GM20431 (cell line): Measurements from ENCODE around the gene HIVEP2.

Source experiments
- in situ Hi-C: fragments of 300-500 bp; cut with MseI, MboI; formaldehyde crosslinking; loops from one replicate; pipeline ENCODE4 v1.15.0; 2020; ENCODE audit warnings: low sequenced_read_pairs; ENCODE audit not compliant: unreplicated experiment

The HIVEP2 gene

DNA sequence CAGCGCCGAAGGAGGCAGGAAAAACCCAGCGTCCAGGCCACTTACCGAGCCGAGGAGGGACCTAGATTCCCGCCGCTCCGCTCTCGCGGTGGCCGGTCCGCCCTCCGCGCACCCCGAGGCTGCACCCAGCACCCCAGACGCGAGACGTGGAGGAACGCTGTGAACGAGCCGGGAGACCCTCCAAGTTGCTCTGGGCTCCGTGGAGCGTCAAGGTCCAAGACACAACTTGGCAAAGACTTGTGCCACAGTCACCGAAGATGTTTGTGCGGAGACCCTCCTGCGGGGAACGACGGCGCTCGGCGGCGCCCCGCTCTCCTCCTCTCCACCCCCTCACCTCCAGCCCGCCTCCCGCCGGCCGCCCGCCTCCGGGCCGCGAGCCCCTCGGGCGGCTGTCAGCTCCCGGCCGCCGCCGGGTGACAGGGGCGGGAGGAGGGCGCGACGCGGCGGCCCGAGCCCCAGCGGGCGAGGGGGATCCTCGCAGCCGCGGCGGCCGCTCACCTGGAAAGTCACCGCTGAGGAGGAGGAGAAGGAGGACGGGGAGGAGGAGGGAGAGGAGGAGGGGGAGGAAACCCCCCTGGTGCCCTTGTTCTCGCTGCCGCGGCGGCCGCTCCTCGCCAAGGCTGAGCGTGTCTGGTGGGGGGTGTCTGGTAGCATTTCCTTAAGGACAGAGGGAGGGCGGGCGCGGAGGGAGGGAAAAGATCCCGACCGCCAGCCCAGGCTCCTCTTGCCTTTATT, 637 bp upstream of the HIVEP2 start:
- in situ Hi-C loops = no loop called here

DNA sequence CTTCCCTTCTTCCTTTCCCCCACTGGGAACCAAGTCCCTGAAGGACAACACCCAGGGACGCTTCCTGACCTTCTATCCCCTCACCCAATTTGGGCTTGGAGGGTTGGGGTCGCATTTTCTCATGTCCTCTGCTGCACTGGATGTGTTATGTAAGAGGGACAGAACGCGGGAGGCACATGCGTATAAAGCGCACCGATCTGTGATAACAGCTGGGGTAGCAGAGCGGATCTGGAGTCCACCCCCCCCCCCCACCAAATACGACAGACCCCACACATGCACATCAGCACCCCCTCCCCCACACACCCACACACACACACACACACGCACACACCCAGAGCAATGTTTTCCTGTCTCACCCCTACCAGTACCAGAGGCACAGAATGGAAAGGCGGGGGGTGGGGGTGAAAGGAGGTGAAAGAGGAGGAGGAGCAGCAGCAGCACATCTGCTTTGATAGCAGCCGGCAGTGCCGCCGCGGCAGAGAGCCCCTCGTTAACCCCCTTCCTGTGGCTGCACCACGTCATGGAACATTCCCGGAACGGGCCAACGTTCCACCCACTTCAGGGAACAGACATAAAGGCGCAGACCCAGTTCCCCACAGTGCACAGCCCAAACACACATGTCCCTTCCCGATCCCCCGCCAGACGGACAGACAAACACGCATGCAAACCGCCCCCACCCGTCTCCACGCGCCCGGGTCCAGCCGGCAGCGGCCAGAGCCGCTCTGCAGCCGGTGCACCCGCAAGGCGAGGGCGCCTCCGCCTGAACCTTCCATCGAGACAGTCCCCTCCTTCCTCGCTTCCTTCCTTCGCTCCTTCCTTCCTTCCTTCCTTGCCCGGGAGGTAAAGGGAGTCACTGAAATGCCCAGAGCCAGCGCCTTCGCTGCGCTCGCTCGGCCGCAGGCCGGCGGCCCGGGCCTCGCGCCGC, 590 bp downstream of the HIVEP2 start:
- in situ Hi-C loops = no loop called here

DNA sequence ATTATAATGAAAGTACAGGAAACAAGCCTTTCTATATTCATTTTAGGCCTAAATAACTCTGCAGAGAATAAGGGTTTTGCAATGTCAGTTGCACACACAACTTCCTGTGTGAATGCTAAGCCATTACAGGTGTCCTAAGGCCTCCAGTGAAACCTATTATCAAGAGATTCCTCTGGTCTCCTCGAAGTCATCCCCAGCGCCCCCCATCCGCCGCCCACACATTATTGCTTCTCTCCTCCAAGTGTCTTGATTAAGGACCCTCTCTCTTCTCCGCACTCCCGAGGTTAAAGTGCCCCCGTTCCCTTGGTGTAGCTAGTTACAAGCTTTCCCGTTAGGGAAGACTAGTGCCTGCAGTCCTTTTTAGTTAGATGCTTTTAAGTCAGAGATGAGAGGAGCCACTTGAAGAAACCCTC, 1.3 kb downstream of the HIVEP2 start:
- in situ Hi-C loops = no loop called here

DNA sequence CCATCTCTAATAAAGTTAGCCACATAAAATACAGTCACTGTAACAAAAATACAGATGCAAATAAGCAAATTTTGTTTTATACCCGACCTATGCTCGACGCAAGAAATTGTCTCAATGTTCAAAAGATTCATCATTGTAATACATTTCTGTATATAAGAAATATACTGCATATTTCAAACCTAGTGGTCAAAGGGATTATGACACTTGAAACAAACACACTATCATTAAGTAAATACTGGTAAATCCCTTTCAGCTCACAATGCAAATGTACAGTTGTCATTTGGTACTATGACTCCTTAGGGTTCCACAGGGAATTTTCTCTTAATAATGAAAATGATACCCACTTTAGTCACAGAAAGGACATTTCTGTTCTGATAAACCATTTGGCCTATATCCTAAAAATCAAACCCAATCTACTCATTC, 2.2 kb downstream of the HIVEP2 start:
- in situ Hi-C loops = no loop called here

DNA sequence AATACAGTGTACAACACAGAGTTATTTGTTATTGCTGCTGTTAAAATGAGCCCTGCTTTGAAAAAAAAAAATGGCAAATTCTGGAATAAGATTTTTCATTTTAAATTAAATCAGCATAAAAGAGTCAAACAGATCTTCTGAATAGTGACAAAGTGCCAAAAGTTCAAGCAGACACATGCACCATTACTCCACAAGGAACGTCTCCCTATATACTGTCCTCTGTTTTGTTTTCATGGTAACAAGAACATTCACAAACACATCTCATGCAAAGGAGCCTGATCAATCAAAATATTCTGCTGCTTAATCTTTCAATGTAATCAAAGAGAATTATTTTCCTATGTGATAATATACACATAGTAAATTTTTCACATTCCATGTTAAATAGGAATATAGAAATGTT, 2.7 kb downstream of the HIVEP2 start:
- in situ Hi-C loops = no loop called here

DNA sequence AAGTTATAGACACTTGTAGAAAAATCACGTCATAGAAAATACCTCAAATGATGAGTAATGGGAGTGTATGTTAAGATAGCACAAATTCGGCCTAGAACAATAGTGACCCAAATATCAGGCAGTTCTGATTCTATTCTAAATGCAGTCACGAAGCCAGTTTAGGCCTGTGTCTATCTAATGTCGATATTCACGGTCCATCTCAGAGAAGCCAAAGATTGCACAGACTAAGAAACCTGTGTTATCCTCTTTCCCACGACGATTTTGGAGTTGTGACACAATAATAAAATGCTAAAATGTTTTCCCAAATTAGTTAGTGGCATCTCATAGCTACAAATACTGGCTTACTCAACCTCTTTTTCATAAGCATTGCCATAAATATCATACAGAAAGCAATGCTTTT, 4.0 kb downstream of the HIVEP2 start:
- in situ Hi-C loops = no loop called here

DNA sequence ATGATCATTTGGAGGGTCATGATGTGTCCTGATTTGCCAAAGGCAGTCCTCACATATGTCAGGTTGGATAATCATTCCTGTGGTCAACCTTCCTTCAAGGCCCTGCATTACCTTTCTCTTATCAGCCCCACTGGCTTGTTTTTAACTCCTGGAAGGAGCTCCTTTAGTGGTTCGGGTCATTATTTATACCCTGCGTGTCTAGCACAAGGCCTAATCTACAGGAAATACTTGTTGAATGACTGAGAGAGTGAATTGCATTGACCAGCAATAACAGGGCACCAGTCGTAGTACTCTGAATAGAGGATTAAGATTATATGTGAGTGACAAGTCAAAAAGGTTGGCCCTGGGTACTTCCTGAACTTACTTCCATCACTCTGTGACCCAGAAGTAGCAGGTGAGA, 4.5 kb downstream of the HIVEP2 start:
- in situ Hi-C loops = no loop called here

DNA sequence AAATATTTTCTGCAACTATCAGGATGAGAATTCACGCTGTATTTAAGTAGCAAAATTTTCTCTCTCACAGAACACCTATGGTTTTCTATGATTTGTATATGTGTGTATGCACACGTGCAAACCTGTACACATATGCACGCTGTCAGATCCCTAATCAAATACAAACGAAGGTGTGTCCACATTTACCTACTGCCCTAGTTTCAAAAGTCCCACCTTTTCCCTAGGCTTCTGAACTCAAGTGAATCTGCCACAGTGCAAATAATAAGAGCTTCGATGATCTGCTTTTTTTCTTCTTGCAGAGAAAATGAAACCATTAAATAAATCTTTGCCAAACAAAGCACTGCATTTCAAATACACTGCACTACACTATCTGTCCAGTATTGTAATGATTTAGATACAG, 6.5 kb downstream of the HIVEP2 start:
- in situ Hi-C loops = no loop called here

DNA sequence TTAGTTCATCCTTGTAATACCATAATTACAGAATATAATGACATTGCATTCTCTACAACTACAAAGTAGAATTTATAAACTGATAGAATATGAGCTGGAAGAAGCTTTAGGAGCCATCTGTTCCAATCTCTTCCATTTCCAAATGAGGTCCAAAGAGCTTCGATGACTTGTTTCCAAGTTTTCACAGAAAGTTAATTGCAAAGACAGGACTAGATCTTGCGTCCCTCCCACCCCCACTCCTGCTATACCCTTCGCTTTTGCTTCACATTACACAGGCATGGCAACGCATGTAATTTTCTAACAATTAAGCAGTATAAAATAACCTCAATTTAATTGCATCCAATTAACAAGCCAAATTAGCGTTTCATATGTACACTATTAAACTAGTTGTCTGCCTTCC, 7.0 kb downstream of the HIVEP2 start:
- in situ Hi-C loops = no loop called here

DNA sequence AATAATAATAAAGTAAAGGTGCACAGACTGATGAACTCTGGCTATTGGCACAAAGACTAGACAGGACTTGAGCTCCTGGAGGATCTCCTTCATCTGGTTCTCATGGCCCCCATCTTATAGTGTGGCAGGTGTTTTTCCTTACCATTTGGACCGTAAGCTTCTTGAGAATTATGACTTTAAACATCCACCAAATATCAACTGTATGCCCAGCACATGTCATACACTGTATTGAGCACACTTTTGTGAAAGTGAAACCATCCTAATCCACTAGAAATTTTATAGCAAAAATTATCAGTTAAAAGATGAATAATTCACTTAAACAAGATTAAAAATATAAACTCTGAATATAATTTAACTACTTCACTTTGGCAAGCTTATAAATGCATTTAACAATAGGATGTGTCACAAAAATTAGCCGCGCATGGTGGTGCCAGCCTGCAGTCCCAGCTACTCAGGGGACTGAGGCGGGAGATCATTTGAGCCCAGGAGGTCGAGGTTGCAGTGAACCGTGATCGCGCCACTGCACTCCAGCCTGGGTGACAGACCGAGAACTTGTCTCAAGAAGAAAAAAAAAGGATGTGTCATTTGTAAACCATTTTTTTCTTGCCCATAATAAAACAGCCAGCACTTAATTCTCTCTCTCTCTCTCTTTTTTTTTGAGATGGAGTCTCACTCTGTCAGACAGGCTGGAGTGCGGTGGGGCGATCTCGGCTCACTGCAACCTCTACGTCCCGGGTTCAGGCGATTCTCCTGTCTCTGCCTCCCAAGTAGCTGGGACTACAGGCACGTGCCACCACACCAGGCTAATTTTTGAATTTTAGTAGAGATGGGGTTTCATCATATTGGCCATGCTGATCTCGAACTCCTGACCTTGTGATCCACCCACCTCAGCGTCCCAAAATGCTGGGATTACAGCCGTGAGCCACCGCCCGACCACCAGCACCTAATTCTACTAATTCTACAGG, 9.1 kb downstream of the HIVEP2 start:
- in situ Hi-C loops = no loop called here

DNA sequence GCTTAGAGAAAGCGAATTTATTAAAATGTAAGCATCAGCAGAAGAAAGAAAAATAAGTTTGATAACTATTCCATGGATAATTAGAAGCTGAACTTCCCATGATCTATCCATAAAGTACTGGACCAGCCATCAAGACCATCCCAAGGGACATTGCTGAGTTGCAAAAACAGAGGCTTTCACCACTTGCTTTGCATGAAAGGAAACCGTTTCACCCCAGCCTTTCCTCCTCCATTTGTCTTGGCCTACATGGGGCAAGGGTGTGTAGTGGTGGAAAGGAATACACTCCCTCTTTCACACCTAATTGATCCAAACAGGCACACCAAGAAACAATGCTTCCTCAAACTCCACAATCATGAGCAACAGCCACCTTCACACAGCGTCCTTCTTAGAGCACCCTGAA, 10.4 kb downstream of the HIVEP2 start:
- in situ Hi-C loops = no loop called here

DNA sequence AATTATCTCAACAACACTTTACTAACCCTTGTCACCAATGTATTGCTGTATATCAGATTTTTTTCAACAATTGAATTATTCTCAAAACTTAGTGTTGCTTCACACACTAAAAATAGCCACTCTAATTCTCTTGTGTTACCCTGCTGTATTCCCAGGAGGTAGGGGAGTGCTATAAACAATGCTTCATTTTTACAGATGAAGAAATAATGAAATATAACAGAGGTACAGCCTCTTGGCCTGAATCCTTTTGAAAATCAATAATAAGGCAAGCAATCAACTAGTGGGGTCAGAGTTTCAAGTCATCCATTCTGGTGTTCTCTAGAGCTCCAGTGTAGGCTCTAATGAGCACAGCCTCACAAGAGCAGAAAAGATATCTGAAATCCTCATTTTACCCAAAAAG, 10.9 kb downstream of the HIVEP2 start:
- in situ Hi-C loops = no loop called here

DNA sequence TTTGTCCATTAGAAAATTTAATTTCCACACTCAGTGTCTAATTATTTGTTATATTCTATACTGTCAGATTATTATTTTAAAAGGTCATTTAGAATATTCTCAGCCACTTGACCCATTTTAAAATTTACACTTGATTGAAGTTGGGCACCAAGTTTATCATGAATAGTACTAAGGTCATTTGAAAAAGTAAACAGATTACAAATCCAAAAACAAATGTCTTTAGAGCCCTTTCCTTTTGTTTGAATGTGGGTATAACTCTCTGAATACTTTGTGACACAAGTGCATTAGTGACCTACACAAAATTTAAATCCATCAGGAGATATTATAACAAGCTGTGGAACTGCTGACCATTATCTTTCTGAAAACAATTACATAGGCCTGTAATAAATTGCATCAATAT, 11.3 kb downstream of the HIVEP2 start:
- in situ Hi-C loops = no loop called here

DNA sequence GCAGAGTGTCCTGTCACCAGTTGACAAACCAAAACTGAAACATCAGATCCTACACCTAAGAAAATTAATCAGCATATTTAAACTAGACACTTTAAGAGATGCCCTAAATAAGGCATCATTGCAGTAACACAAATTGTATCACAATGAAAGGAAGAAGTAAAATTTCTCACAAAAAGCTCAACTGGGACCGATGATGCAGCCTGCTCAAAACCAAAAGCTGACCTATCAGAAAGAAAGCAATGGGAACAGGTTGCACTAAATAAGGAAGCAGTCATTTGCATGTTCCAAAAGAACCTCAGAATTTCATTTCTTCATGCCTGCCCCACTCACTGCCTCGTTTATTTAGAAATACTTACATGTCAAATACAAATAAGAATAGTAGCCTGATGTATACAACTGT, 12.1 kb downstream of the HIVEP2 start:
- in situ Hi-C loops = no loop called here

DNA sequence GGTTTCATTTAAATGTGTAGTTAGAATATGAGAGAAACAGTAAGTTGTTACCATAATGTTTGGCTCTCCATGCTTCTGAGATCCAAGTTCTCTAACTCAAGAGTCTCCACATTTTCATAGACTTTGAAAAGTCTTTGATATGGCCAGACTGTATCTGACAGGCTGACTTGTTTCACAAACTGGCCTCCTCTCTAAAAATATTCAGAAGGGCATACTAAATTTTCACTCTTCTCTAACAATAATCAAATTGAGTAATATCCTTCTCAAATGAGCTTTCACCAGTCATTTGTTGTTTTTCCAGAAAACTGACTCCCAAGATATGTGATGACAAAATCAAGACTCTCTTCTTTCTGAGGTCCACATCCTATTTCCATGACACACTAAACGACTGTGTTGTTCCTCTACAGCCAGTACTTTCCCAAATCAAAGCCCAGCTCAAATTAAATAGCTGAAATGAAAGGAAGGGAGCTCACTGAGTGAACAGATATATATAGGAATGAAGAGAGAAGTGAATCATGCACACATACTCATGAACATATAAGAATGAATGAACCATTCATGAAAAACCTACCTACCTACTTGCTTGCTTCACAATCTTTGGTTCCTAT, 15.1 kb downstream of the HIVEP2 start:
- in situ Hi-C loops = no loop called here

DNA sequence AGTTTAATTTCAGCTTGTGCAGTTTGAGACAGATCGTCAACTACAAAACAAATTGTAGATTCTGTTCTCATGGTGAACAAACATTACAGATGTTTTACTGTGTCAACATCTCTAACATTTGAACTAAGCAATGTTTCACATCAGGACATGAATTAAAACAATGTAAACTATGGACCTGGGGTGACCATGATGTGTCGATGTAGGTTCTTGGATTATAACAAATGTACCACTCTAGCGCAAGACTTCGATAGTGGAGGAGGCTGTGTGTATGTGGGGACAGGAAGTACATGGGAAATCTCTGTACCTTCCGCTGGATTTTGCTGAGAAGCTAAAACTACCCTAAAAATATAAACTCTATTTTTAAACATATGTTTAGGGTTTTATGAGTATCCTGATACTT, 17.1 kb downstream of the HIVEP2 start:
- in situ Hi-C loops = no loop called here

DNA sequence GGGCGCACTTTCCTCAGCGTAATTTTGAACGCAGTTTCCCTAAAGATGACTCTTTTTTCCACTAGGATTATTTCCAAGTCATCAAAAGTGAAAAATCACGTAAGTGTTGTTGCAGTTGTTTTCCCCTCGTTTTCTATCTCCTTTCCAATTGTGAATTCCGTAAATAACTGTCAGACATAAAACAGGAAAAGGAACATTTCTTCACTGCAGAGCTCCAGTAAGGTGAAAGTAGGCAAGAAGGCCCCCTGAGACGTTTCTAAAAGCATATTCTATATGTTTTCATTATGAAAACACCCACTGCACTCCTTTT, 17.8 kb downstream of the HIVEP2 start:
- in situ Hi-C loops = no loop called here

DNA sequence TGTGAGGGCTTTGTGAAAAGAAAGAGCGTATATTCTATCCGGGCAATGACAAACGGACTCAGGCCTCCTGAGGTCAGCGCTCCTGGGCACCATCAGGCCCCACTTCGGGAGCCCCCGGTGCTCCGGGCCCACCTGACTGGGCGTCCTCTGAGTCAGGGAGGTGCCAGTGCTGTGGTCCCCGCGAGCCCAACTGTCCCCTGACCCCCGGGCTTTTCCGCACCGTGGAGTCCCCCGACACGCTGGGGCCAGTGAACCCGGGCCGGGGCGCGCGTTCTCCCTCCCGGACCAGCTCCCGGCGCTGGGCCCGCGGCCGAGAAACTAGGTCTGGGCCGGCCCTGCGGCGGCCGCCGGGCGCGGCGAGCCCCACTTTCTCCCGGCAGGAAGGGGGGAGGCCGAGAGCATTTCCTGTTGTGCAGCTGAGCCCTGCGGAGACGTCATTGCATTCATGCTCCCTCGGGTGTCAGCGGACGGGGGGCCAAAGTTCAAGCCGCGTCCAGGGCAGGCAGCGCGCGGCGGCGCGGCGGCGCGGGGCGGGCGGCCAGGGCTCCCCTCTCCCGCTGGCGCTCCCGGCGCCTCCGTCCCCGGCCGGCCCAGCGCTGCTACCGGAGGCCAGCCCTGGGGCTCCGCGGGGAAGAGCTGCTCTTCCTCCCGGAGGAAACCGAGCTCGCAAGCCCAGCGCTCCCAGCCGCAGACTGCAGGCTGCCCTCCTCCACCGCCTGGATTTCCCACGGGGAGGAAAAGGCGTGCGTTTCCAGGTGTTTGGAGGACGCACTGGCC, 18.3 kb downstream of the HIVEP2 start:
- in situ Hi-C loops = no loop called here

DNA sequence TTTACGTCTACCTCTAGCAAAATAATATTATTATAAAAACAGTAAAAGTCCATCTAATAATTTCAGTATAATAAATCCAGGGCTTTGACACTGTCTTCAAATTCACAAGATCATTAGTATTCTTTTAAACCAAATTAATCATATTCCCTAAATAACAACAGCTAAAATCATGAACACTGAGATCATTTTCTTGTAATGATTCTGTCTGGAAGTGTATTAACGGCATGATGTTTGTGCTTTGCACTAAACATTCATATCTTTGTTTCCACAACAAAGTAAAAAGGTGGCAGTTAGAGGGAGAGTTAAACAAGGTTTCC, 18.8 kb downstream of the HIVEP2 start:
- in situ Hi-C loops = no loop called here
